NCI-H146 treated with DMSO at 0.1 percent for 48 hours (cell line): ENCODE measurements around the gene PAPOLB.

Experiments
- DNase-seq: peaks from one replicate; lab custom pipeline; 2025; ENCODE audit not compliant: unreplicated experiment; lab: John Stamatoyannopoulos, UW

Gene PAPOLB

GRCh38 chr7:4825081-4825480 lies 36.7 kb downstream of the PAPOLB start:
- no peak for DNase-seq

DNA sequence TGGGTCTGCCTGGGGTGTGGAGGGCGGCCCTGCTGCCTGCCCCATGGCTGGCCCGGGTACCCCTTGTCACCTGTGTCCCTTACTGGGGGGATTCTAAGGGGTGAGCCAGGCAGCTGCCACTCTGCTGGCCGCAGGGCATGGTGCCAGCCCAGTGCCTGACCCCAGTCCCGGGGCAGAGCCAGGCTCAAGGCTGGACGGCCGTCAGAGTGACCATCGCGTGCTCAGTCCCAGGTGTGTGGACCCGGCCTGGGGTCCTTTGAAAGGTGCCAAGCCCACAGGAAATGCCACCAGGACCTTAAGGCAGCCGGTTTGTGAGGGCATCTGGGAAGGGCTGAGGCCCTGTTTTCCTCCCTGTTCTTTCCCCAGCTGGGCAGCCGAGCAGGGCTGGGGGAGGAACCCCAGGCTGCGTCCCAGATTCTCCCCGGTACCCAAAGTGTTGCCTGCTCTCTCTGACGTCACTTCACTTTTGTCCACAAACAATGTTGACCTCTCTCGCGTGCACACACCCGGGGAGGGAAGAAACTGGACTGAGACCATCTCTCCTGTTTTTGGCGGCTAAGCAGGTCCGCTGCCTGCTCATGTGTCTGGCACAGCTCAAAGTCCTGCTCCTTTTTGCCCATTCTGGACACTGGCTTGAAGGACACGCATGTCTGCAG lies 37.6 kb downstream of the PAPOLB start:
- no peak for DNase-seq

- DNase-seq, result no peak
These were observed 38.2 kb downstream of the PAPOLB start for GRCh38 chr7:4823441-4824119.

GRCh38 chr7:4822677-4823076 lies 39.2 kb downstream of the PAPOLB start:
- no peak for DNase-seq

GRCh38 chr7:4820967-4821471 lies 40.8 kb downstream of the PAPOLB start:
- no peak for DNase-seq

DNA sequence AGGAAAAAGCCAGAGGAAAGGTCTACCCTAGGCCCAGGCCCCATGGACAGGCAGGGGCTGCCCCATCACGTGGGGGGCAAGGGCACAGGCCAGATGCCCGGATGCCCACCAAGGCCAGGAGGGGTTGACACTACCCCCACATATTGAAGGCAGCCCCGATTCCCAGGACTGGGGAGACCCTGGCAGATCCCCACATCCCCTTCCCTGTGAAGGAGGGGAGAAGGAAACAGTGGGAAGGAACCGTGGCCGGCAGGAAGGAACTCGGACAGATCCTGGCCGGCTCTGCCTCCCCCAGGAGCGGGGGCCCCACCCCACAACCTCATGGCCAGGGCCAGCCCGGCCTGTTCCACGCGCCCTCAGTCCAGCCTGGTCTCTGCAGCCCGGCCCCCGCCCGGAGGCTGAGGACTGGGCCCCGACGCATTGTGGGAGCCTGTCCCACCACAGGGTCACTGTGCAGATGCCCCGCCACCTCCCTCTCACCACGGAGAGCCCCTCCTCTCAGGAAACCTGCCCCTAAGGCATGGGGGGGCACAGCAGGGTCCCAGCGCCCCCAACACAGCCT lies 41.3 kb downstream of the PAPOLB start:
- DNase-seq, result no peak

DNA sequence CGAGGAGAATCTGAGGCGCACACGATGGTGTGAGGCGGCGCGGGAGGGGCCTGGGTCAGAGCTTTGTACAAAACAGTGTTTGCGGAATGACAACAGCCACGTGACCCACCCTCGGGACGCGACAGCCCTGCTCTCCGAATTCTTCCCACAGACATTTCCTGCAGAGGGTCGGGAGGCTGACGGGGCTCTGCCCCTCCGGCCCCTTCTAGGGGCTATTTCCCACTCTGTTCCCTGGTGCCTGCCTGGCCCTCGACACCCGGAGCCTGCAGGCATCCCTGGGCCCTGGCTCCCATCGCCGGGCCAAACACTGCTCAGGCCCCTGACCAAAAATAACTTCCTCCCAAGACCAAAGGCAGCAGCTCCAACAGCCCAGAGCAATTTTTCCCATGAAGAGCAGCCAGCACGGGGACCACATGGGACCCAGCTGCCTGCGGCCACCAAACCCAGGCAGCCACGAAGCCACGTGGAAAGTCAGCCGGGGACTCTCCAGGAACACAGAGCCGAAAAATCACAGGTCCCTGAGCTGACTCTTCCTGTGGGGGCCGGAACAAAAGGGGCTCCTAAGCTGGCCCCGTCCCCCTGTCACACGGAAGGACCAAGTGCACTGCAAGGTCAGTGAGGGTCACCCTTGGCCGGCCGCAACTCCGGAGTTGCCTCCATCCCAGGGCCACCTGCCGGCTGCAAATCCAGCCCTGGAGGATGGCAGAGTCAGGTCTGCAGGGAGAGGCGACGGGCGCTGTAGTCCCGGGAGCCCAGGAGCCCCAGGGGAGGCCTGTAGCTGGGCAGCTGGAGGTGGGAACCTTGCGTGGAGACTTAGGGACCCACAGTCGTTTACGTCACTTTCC lies 42.0 kb downstream of the PAPOLB start:
- DNase-seq, result no peak

GRCh38 chr7:4818000-4818794 lies 43.6 kb downstream of the PAPOLB start:
- no peak for DNase-seq

- no peak for DNase-seq
These were observed 44.5 kb downstream of the PAPOLB start for GRCh38 chr7:4817178-4817901.

DNA sequence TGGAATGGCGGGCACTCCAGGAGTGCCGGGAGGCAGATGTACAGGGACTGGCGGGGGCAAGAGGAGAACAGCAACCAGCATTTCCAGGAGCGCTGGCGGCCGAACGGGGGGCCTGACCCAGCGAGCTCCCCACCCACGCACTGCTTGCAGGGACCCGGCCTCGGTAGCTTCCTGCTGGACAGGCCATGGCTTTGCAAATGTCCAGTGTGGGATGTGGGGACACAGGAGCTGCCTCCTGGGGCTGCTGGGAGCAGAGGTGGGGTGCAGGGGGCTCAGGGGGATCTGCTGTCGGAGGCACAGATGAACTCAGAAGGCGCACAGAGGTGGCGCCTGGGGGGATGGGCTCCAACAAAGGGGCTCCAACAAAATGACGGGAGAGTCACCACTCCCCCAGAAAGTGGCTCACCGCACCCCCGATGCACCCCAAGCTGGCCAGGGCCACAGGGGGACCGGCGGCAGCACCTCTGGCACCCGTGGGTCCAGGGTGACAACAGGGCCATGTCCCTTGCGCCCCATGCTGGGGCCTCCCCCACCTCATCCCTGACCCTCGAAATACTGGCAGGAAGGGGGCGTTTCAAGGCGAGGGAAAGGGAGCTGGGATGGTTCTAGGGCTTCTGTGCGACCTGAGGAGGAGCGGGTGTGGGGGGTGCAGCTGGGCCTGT lies 45.3 kb downstream of the PAPOLB start:
- no peak for DNase-seq

GRCh38 chr7:4815609-4816418 lies 46.0 kb downstream of the PAPOLB start:
- DNase-seq, result no peak

- DNase-seq, result no peak
These were observed 46.7 kb downstream of the PAPOLB start for GRCh38 chr7:4815121-4815520.

- no peak for DNase-seq
These were observed 47.4 kb downstream of the PAPOLB start for GRCh38 chr7:4814433-4814832.

- DNase-seq, result no peak
These were observed 52.2 kb downstream of the PAPOLB start for GRCh38 chr7:4809666-4810065.

GRCh38 chr7:4809091-4809591 lies 52.7 kb downstream of the PAPOLB start:
- DNase-seq, result no peak

DNA sequence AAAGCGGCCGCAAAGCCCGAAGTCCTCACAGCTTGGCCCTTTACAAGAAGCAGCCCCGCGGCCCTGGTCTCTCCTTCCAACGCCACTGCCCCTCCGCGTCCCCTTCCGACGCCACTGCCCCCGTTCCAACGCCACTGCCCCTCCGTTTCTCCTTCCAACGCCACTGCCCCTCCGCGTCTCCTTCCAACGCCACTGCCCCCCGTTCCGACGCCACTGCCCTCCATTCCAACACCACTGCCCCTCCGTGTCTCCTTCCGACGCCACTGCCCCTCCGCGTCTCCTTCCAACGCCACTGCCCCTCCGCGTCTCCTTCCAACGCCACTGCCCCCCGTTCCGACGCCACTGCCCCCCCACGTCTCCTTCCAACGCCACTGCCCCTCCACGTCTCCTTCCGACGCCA lies 53.3 kb downstream of the PAPOLB start:
- DNase-seq, result no peak

GRCh38 chr7:4808026-4808425 lies 53.8 kb downstream of the PAPOLB start:
- no peak for DNase-seq
